H1 (cell line): ENCODE results near the gene CD59.

Source experiments
- CEBPB ChIP-seq: IDR thresholded peaks from 2 replicates; pipeline ENCODE4 v1.6.1; 2012; ENCODE audit warnings: low read depth, low read length
- EP300 ChIP-seq, 2 experiments: IDR thresholded peaks; 1 replicate in 1 of 2; 2 replicates in 1 of 2; pipeline ENCODE4 v1.6.1; 2011 to 2012; ENCODE audit warnings: low read depth in 2 of 2, low read length in 2 of 2, mild to moderate bottlenecking in 2 of 2, borderline replicate concordance in 1 of 2, inconsistent platforms in 1 of 2, moderate library complexity in 1 of 2
- HDAC2 ChIP-seq, 2 experiments: fragments of 300-600 bp in 1 of 2; sonication (generic) in 1 of 2; IDR thresholded peaks; 2 replicates each; pipeline ENCODE4 v1.6.1; 2011 to 2012; ENCODE audit warnings: low read depth in 2 of 2, low read length in 2 of 2, mild to moderate bottlenecking in 2 of 2, moderate library complexity in 2 of 2, borderline replicate concordance in 1 of 2, inconsistent platforms in 1 of 2
- JUND ChIP-seq: IDR thresholded peaks from 2 replicates; pipeline ENCODE4 v1.6.1; 2011; ENCODE audit warnings: mild to moderate bottlenecking, improper control_type of control experiment, low read length
- POLR2AphosphoS5 ChIP-seq: IDR thresholded peaks from 2 replicates; pipeline ENCODE4 v1.6.1; 2011; ENCODE audit warnings: low read depth, low read length
- RXRA ChIP-seq: IDR thresholded peaks from 2 replicates; pipeline ENCODE4 v1.6.1; 2011; ENCODE audit warnings: low read depth, mild to moderate bottlenecking, low read length, moderate library complexity; ENCODE audit not compliant: insufficient read depth
- TF ChIP-seq, protein P1 (sequence below): IDR thresholded peaks from 2 replicates; pipeline ENCODE4 v1.6.1; 2011; ENCODE audit warnings: low read length, improper control_type of control experiment
- TF ChIP-seq, protein P2 (sequence below), 3 experiments: IDR thresholded peaks; 1 replicate in 2 of 3; 2 replicates in 1 of 3; pipeline versions ENCODE4 v1.5.1 to v1.6.1; 2011; ENCODE audit warnings: low read length in 3 of 3, mild to moderate bottlenecking in 3 of 3, inconsistent platforms in 2 of 3, low read depth in 1 of 3, moderate library complexity in 1 of 3; ENCODE audit not compliant: insufficient read depth in 1 of 3; ENCODE audit errors: control extremely low read depth in 1 of 3
- TF ChIP-seq, protein P3 (sequence below): IDR thresholded peaks from 2 replicates; pipeline ENCODE4 v1.6.1; 2011; ENCODE audit warnings: low read depth, mild to moderate bottlenecking, low read length; ENCODE audit not compliant: insufficient read depth

DNA sequence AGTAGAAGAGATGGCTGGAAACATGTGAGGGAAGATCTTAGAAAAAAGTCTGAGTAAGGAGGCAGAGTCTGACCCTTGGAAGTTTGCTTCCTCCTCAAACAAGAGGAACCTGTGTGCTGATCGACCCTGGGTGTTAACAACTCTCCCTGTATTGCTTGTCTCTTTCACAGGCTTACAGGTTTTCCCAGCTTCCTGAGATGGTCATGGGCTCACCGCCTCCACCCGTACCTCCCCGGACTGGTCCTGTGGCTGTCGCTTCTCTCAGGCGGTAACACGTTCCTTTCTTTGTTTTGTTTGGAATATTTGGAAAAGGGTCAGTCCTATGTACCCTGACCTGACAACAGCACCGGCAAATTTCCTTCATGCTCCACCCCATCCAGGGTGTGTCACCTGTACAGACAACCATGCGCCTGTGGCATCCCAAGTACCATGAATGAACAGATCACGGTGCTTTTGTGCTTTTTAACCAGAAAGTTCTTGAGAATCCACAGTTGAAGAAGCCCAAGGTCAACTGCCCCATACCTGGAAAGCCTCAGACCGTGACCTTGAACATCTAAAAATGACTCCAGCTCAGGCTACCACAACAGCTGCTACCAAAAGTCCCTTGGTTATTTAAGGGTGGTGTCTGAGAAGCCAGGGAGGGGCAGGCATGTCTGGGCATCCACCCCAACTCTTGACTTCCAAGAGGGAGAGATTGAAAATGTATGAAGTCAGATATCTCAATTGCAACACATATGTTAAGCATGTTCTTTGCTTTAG lies 80.2 kb downstream of the CD59 start:
- TF ChIP-seq HDAC2 (IDR thresholded peaks at IDR 0.05; ENCODE audit: borderline replicate concordance in 1 of 2, low read depth in 2 of 2, low read length in 2 of 2) (no peak), POLR2AphosphoS5 (no peak), CEBPB (no peak), EP300 (IDR thresholded peaks at IDR 0.05; ENCODE audit: borderline replicate concordance in 1 of 2, low read depth in 2 of 2, low read length in 2 of 2) (no peak), JUND (no peak), RXRA (no peak)
- TF ChIP-seq, protein P1, sequence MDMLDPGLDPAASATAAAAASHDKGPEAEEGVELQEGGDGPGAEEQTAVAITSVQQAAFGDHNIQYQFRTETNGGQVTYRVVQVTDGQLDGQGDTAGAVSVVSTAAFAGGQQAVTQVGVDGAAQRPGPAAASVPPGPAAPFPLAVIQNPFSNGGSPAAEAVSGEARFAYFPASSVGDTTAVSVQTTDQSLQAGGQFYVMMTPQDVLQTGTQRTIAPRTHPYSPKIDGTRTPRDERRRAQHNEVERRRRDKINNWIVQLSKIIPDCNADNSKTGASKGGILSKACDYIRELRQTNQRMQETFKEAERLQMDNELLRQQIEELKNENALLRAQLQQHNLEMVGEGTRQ, result no peak
- TF ChIP-seq, protein P2, sequence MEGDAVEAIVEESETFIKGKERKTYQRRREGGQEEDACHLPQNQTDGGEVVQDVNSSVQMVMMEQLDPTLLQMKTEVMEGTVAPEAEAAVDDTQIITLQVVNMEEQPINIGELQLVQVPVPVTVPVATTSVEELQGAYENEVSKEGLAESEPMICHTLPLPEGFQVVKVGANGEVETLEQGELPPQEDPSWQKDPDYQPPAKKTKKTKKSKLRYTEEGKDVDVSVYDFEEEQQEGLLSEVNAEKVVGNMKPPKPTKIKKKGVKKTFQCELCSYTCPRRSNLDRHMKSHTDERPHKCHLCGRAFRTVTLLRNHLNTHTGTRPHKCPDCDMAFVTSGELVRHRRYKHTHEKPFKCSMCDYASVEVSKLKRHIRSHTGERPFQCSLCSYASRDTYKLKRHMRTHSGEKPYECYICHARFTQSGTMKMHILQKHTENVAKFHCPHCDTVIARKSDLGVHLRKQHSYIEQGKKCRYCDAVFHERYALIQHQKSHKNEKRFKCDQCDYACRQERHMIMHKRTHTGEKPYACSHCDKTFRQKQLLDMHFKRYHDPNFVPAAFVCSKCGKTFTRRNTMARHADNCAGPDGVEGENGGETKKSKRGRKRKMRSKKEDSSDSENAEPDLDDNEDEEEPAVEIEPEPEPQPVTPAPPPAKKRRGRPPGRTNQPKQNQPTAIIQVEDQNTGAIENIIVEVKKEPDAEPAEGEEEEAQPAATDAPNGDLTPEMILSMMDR (IDR thresholded peaks at IDR 0.05; ENCODE audit: control extremely low read depth in 1 of 3, insufficient read depth in 1 of 3, low read depth in 1 of 3, low read length in 3 of 3), result no peak
- TF ChIP-seq, protein P3, sequence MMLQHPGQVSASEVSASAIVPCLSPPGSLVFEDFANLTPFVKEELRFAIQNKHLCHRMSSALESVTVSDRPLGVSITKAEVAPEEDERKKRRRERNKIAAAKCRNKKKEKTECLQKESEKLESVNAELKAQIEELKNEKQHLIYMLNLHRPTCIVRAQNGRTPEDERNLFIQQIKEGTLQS, result no peak
